T-helper 22 cell (primary cell): Measurements from ENCODE around the gene RC3H2.
"Not testable (repeated sequence)": the region's sequence is repeated elsewhere in the genome, so short reads cannot be mapped to it uniquely, and the experiment has no call there.

Experiments used
- DNase-seq: peaks from one replicate; pipeline ENCODE4 v3.0.0-alpha.2; 2020; ENCODE audit warnings: low read depth

RC3H2 gene

DNA sequence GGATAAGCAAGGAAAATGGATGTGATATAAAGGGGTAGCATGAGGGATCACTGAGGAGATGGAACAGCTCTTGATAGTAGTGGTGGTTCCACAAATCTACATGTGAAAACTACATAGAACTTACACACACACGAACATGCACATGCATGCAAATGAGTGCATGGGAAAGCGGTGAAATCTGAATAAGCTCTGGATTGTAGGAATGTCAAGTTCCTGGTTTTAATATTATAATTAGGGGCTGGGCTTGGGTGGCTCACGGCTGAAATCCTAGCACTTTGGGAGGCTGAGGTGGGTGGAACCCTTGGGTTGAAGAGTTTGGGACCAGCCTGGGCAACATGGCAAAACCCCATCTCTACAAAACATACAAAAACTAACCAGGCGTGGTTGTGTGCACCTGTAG is 63.7 kb downstream of the RC3H2 start:
- DNase-seq = no peak

DNA sequence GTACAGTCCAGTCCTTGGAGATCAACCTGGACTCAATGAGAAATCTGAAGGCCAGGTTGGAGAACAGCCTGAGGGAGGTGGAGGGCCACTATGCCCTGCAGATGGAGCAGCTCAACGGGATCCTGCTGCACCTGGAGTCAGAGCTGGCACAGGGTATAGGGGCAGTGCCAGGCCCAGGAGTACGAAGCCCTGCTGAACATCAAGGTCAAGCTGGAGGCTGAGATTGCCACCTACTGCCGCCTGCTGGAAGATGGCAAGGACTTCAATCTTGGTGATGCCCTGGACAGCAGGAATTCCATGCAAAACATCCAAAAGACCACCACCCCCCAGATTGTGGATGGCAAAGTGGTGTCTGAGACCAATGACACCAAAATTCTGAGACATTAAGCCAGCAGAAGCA is 66.7 kb downstream of the RC3H2 start:
- not testable (repeated sequence) for DNase-seq

DNA sequence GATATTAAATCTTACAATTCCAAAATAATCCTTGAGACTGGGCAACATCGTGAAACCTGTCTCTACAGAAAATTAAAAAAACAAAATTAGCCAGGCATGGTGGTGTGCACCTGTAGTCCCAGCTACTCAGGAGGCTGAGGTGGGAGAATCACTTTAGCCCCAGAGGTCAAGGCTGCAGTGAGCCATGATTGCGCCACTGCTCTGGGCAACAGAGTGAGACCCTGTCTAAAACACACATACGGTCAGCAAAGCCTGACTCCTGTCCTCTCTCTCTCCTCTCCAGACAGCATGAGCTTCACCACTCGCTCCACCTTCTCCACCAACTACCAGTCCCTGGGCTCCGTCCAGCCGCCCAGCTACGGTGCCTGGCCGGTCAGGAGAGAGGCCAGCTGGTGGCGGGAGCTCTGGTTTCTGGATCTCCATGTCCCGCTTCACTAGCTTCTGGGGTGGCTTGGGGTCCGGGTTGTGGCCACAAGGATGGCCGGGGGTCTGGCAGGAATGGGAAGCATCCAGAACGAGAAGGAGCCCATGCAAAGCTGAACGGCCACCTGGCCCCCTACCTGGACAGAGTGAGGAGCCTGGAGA is 67.8 kb downstream of the RC3H2 start:
- no peak for DNase-seq

DNA sequence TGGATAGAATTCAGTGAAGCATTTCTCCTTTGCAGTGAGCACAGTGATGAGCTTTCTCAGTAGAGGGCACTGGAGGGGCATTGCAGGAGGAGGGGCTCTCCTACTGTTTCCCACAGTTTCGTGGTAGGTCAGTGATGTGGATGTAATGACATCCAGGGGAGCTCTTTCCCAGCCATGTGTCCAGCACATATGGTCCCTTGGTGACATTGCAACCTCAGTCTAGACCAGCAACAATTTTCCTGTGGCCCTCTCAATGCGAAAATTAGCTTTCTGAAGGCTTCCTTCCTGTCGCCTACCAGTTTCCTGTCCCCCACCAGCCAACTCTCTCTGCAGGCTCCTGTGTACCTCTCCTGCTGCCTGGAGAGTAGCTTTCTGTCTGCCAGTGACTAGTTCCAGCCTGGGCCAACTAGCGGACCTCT is 69.8 kb downstream of the RC3H2 start:
- no peak for DNase-seq

DNA sequence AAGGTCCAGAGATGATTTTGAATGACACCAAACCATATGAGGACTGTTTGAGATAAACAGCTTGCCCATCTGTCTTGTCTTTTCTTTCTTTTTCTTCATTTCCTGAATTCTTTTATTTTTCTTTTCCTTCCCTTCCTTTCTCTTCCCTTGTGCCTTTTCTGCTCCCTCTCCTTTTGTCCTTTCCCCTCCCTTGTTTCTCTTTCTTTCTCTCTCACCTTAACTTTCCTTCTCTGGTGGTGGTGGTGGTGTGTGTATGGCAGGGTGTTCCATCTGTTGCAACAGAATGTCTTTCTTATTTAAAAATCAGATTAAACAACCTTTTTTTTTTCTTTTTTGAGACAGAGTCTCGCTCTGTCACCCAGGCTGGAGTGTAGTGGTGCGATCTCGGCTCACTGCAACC is 73.0 kb downstream of the RC3H2 start:
- no peak for DNase-seq

DNA sequence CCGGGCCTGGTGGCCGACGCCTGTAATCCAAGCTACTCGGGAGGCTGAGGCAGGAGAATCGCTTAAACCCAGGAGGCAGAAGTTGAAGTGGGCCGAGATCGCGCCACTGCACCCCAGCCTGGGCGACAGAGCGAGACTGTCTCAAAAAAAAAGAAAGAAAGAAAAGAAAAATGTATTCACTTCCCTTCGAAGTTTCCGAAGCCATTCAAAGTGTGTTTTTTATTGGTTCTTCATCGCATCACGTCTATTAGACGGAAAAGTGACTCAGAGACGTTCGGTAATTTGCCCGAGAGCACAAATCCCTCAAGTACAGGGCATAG is 76.2 kb downstream of the RC3H2 start:
- not testable (repeated sequence) for DNase-seq

DNA sequence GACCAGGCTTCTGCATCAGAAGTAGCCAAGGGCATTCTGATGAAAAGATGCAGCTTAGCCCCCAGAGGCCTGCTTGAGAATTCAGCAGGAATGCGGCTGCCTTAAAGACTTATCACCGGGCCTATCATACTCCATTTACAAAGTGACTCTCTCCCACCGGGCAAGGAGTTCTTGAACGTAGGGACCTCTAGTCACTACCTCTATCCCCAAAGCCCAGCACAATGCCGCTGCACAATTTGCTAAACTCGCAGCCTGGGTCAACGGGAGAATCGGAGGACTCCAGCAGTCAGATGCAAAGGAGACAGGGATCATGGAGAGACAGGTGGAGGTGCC is 77.4 kb downstream of the RC3H2 start:
- no peak for DNase-seq

DNA sequence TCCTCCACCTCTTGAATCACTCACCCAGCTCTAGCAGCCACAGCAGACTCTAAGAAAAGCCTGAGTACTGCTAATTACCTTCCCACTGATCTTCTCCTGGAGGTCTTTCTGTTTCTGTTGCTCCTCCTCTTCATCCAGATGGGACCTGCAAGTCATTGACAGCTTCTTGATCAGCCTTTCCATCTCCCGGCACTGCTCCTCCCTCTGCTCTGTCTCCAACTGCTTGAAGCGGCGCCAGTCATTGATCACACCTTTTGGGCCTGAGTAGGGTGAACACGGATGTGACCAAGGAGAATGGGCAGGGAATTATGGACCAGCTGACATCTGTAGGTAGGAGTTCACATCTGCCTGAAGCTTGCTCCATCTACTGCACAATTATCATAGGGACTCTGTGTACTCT is 82.2 kb downstream of the RC3H2 start:
- no peak for DNase-seq

DNA sequence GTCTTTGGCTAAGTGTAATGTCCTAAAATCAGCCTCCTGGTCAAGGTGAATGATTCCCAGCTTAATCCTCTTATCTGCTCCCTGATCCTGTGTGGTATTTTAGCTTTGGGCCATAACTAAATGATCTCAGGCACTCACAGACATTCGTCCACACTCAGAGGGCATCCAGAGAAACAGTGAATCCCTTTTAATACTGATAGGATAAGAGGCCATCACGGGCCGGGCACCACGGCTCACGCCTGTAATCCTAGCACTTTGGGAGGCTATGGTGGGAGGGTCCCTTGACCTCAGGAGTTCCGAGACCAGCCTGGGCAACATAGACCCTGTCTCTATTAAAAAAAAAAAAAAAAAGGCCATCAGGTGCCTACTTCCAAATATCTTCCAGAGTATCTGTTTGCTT is 83.1 kb downstream of the RC3H2 start:
- no peak for DNase-seq

DNA sequence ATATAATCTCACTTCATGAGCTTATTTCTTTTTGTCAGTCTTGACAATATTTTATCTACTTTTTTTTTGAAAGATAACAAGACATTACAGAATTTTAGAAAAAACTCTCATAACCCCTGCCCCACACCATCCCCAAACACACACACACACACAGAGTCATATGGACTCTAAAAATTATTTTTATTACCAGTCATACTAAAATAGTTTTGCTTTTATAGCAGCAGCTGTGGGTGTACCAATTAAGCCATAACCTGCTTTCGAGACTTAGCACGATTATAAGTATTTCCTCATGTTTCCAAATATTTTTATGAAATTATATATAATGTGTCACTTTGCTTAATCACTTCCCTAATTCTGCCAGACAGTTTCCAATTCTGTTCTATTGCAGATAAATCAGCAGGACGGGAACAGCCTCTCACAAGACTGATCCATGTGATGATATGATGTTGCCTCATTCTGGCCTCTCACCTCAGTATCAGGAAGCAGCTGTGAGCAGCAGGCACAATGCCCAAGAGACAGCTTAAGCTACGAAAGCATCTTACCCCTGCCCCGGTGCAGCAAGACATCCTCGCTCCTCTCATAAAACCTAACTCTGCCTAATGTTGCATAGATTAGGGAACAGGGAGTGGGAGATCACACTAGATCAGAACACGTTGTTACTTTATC is 83.7 kb downstream of the RC3H2 start:
- DNase-seq = no peak

DNA sequence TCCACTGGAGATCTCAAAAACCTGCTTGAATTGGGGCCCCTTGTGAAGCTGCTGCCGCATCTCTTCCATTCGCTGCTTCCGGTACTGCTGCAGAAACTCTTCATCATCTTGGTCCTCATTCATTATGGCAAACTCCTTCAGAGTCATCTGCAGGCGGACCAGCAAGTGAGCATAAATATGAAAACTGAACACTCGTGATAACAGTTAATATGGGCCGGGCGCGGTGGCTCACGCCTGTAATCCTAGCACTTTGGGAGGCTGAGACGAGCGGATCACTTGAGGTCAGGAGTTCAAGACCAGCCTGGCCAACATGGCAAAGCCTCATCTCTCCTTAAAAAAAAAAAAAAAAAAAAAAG is 84.7 kb downstream of the RC3H2 start:
- no peak for DNase-seq

DNA sequence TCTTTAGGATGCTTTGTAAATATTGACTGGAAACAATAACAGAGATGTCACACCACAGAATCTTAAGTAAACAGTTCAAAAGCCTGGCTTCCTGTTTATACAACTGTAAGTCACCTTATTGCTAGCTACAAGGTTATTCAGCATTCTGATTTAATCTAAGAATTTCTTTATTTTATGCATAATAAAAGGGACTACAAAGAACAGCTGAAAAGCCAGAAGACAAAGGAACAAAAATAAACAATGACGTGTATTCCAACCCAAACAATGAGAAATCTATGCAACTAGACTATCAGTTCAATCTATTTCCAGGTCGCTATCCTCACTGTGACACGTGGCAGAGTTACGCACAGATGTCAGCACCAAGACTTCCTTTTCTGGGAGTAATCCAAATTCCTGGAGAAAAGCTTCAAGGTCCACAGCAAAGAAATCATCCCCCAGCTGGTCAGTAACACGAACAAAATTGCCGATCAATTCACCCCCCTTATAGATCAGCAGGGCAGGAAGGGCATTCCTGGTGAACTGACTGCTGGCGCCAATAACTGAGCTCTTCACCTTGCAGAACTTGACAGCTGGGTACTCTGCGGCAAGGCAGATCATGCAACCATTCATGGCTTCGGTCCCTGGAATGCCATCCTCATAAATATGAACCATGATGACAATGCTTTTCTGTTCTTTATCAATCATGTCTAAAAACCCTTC is 85.2 kb downstream of the RC3H2 start:
- DNase-seq = no peak

DNA sequence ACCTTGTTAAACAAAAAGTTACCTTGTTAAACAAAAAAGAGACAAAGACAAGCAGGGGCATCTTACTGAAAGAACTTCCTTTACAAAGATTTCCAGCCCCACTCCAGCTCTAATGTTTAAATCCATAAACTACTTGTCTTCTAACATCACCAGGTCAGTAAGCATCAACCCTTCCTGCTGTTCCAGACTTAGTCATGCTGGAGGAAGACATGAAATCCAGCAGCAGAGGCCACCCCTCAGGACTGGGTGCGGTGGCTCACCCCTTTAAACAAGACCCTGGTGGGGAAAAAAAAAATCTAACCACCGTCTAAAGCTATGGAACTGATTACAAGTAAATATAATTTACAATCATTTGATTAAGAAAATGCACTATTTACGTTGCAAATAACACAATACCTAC is 85.8 kb downstream of the RC3H2 start:
- no peak for DNase-seq

DNA sequence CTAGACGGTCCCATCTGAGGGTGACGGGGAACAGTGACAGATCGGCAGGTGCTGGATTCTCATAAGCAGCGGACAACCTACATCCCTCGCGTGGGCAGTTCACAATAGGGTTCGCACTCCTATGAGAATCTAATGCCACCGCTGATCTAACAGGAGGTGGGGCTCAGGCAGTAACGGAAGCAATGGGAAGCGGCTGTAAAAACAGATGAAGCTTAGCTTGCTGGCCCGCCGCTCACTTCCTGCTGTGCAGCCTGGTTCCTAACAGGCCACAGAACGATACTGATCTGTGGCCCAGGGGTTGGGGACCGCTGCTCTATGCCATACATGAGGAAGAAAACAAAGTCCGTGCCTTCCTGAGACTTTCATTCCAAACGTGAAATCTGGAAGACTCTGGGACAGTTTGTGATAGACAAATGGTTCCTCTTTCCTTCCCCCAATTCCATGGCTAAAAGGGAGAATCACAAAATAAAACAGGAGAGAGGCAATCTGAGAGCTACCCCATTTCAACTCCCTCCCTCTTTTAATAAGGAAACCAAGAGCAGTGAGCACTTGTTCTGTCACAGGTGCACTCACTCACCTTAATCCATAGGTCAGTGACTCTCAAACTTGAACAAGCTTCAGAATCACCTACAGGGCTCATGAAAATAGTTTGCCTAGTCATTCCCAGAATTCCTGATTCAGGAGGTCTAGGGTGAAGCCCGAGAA is 88.8 kb downstream of the RC3H2 start:
- DNase-seq = peak; percentile 26

DNA sequence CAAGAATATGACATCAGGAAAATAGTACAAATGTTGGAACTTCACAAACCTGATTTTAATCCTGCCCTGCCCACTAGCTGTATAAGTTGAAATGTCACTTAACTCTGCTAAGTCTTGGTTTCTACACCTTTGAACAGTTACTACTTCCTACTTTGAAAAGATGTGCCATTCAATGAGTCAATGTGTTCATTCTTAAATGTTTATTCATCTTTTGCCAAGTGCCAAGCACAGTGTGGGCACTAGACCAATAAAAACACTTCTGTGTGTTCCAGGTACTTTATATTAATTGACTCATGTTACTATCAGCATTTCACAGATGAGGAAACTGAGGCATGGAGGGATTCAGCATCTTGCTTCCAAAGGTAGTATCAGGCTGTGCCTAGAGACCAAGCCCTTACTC is 89.6 kb downstream of the RC3H2 start:
- no peak for DNase-seq

DNA sequence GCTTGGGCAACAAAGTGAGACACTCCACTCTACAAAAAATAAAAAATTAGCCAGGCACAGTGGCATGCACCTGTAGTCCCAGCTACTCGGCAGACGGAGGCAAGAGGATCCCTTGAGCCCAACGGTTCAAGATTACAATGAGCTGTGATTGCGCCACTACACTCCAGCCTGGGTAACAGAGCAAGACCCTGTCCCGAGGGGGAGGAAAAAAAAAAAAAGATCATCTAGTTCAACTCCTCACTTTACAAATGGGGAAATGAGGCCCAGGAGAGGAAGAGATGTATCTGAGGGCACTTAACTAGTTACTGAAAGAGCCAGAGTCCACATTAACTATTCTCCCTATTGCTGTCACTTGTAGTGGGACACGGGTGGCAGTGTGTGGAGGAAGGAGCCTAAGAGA is 90.6 kb downstream of the RC3H2 start:
- DNase-seq = no peak

DNA sequence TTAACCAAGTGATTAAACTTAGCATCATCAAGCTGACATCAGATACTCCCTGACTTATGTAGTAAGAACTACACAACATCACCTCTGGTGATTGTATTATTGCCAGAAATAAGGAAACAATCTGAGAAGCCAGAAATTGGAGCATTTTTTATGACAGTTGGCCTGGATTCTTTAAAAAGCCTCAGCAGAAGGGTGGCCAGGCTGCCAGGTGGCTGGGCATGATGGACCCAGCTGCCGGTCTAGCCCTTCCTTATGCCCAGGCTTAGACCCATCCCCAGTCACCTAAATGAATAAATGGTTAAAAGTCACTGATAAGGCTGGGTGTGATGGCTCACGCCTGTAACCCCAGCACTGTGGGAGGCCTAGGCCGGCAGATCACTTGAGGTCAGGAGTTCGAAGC is 92.4 kb downstream of the RC3H2 start:
- DNase-seq = no peak

DNA sequence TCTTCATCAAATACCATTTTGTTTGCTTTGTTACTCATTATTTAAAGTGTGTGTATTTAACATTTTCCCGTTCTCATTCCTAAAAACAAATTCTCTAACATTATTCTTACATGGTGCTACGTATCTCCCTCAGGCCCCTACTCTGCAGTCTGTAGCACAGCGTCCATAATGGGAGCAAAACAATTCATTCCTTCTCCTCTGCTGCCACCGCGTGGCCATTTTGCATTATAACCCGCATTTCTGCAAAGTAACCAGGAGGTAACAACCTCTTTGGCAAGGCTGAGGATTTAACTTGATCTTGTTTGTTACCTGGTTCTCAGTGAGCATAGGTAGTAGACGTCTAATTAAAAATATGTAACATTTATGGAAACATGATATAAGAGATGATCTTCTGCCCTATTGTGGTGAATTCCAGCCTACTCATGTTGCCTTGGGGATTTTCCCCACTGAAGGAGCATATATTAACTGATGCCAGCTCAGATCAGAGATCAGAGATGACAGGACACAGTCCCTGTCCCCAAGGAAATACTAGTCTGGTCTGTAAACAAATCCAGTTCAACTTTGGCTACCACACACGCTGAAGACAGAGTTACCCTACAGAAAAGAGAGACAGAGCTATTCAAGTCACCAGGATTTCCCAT is 94.7 kb downstream of the RC3H2 start:
- peak; percentile 38 for DNase-seq

DNA sequence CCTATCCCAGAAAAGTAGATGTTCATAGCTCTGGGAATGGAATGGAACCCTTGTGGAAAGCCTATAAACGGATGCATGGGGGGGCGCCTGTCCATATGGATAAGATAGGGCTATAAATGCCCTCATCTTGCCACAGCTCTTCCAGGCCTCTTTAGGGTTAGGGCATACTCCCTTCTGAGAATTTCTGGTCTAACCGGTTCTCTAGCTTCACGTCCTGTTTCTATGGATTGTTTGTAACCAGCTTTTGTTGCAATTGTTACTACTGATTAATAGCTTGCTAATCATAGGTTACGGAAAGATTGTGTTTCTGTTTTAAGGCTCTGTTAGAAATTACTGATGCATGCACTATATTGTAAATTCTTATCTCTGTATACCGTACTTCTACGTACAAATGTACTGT is 95.9 kb downstream of the RC3H2 start:
- not testable (repeated sequence) for DNase-seq

DNA sequence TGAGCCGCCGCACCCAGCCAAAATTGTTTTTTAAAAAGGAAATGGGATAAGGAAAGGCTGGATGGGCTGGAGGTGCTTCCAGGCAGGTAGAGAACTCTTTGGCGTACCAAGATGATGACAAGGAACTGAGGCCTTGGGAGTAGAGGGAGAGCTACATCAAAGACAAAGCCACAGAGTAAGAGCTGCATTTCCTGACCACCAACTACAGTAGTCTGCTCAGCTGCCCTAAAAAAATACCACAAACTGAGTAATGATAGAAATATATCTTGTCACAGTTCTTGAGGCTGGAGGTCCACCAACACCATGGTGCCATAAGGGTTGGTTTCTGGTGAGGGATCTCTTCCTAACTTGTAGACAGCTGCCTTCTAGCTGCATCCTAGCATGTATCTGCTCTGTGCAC is 97.0 kb downstream of the RC3H2 start:
- DNase-seq = no peak

DNA sequence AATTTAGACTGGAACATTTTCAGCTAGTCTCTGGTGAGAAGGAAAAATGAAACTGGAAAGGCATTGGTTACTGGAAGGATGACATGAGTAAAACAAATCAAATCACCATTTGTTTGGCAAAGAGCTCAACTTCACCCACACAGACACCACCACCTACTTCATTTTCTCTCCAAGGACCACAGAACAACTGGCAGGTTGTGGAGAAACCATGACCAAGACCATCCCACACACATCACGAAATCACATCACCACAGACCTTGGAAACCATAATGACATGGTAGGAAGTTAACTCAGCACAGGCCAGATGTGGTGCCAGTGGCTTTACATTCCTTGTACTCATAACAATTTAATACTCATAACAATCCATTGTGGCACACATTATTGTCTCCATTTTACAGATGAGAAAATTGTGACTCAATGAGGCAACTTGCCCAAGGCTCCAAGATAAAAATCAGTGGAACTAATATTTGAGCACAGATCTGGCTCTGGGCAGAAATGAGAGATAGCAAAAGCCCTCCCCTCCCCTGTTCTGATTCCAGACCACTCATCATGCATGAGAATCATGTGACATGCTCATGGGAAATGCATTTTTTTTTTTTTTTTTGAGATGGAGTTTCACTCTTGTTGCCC is 97.8 kb downstream of the RC3H2 start:
- DNase-seq = no peak

DNA sequence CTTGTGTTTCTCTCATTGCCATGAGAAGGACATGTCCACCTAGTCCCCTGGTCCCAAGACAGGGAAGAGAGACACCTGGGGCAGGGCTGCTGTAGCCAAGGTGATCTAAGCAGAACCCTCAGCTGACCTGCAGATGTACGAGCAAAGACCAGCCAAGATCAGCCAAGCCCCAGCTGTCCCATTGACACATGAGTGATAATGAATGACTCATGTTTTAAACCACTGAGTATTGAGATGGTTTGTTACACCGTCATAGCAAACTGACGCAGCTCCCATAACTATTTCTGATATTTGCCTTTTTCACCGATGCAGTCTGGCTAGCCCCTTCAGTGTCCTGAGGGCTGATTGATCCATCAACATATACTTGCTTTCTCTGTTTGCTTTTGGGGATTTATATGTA is 98.5 kb downstream of the RC3H2 start:
- DNase-seq = no peak
